Neural cell (in vitro differentiated cells): ENCODE data around the gene MAGI2.

Experiments used
- EP300 ChIP-seq: fragments of 450-650 bp; conservative IDR thresholded peaks from 2 replicates; pipeline ENCODE4 v1.6.1; 2014; ENCODE audit warnings: antibody characterized with exemption, mild to moderate bottlenecking, moderate library complexity; ENCODE audit not compliant: poor library complexity, severe bottlenecking
- EZH2 ChIP-seq: fragments of 200-600, 300-800 bp; shearing (Covaris generic), sonication (generic); IDR thresholded peaks from 2 replicates; pipeline ENCODE4 v1.6.1; 2014; ENCODE audit warnings: antibody characterized with exemption, low read length, borderline replicate concordance, mild to moderate bottlenecking; ENCODE audit not compliant: insufficient read depth, poor library complexity, severe bottlenecking
- POLR2AphosphoS5 ChIP-seq: IDR thresholded peaks from 2 replicates; pipeline ENCODE4 v1.6.1; 2012
- SMC3 ChIP-seq: fragments of 450-650 bp; conservative IDR thresholded peaks from 2 replicates; pipeline ENCODE4 v1.6.1; 2014; ENCODE audit warnings: antibody characterized with exemption, mild to moderate bottlenecking, moderate library complexity; ENCODE audit not compliant: poor library complexity
- TAF1 ChIP-seq: IDR thresholded peaks from 2 replicates; pipeline ENCODE4 v1.6.1; 2012; ENCODE audit warnings: low read depth
- TF ChIP-seq, protein P1 (sequence below): fragments of 450-650 bp; IDR thresholded peaks from 2 replicates; pipeline ENCODE4 v1.5.1; 2014; ENCODE audit warnings: antibody characterized with exemption, mild to moderate bottlenecking, moderate library complexity; ENCODE audit not compliant: poor library complexity, severe bottlenecking

DNA sequence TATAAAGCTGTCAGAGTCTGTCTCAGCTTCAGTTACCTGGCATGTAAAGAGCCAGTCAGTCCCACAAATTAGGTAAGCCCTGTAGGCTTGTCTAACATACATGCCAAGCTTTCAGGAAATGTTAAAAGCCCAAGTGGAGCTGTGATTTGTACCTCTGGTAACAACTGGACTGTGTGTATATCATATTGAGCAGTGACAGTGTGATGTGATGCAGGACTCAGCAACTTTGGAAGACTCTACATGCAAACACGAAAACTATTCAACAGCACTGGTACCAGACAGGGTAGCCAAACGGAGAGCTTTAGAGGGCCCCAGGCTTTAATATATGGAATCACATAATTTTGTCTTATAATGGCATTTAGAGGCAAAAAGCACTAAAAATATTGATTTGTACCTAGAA lies 1066.9 kb downstream of the MAGI2 start:
- TF ChIP-seq, protein P1, sequence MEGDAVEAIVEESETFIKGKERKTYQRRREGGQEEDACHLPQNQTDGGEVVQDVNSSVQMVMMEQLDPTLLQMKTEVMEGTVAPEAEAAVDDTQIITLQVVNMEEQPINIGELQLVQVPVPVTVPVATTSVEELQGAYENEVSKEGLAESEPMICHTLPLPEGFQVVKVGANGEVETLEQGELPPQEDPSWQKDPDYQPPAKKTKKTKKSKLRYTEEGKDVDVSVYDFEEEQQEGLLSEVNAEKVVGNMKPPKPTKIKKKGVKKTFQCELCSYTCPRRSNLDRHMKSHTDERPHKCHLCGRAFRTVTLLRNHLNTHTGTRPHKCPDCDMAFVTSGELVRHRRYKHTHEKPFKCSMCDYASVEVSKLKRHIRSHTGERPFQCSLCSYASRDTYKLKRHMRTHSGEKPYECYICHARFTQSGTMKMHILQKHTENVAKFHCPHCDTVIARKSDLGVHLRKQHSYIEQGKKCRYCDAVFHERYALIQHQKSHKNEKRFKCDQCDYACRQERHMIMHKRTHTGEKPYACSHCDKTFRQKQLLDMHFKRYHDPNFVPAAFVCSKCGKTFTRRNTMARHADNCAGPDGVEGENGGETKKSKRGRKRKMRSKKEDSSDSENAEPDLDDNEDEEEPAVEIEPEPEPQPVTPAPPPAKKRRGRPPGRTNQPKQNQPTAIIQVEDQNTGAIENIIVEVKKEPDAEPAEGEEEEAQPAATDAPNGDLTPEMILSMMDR, result no peak
- TF ChIP-seq POLR2AphosphoS5 (no peak), EZH2 (no peak), EP300 (peak; percentile 21), SMC3 (no peak), TAF1 (no peak)
